A204.1 (cell line): ENCODE measurements around the gene EGFR.

Source experiments
- FAIRE-seq: peaks from 2 replicates; lab custom pipeline; 2012; peaks lifted over from hg19 to GRCh38; lab: Jason Lieb, UNC

The EGFR gene

GRCh38 chr7:55251313-55251712 lies 232.5 kb downstream of the EGFR start:
- no peak for FAIRE-seq

GRCh38 chr7:55251911-55252310 lies 233.1 kb downstream of the EGFR start:
- no peak for FAIRE-seq

- no peak for FAIRE-seq
Measured at GRCh38 chr7:55252386-55252785, 233.6 kb downstream of the EGFR start.

- FAIRE-seq = no peak
Measured at GRCh38 chr7:55253188-55253587, 234.4 kb downstream of the EGFR start.

GRCh38 chr7:55254242-55254595 lies 235.4 kb downstream of the EGFR start:
- FAIRE-seq = no peak

GRCh38 chr7:55254596-55255495 lies 236.0 kb downstream of the EGFR start:
- FAIRE-seq = no peak

- FAIRE-seq = no peak
Measured at GRCh38 chr7:55255496-55256445, 237.0 kb downstream of the EGFR start.

GRCh38 chr7:55258631-55259030 lies 239.8 kb downstream of the EGFR start:
- no peak for FAIRE-seq

- FAIRE-seq = no peak
Measured at GRCh38 chr7:55260171-55260570, 241.4 kb downstream of the EGFR start.

- FAIRE-seq = no peak
Measured at GRCh38 chr7:55260676-55261385, 242.0 kb downstream of the EGFR start.
